Iris pigment epithelial cell (primary cell): ENCODE results near the gene BEST4.
"Not testable (repeated sequence)": the region's sequence is repeated elsewhere in the genome, so short reads cannot be mapped to it uniquely, and the experiment has no call there.

Source experiments
- DNase-seq: peaks from one replicate; pipeline ENCODE4 v3.0.0-alpha.2; 2011; ENCODE audit warnings: low read depth

The BEST4 gene

DNA sequence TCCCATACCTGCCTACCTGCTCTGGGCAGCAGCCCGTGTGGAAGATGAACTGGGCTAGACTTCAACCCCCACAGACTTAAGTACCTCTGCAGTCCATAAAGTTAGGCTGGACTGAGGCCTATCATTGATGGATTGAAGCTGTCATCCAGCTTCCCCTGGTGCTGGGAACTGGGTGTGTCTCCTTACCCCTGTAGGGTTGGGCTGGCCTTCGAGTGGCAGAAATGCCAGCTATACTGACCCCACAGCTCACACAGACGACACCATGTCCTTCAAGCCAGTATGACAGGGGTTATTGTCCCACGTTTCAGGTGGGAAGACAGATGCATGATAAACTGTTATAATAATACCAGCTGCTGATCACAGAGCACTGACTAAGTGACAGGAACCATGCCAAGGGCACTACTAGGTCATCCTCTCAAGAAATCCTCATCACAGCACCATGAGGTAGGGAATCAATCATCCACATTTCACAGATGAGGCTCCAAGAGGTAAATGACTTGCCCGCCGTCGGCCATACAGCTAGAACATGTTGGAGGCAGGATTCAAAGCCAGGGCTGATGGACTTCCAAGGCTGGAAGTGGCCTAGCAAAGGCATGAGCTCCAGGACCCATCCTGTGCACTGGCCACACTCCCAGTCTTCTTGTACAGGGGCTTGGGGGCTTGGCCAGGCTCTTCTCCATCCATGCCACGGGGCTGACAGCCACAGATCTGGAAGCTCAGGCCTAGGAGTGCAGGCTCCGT lies at the start of gene BEST4:
Gene BEST4, minus strand, starts transcription at position 51 of the 741 bp plus-strand sequence. CDS start 465 bp downstream, outside the sequence.
- no peak for DNase-seq

DNA sequence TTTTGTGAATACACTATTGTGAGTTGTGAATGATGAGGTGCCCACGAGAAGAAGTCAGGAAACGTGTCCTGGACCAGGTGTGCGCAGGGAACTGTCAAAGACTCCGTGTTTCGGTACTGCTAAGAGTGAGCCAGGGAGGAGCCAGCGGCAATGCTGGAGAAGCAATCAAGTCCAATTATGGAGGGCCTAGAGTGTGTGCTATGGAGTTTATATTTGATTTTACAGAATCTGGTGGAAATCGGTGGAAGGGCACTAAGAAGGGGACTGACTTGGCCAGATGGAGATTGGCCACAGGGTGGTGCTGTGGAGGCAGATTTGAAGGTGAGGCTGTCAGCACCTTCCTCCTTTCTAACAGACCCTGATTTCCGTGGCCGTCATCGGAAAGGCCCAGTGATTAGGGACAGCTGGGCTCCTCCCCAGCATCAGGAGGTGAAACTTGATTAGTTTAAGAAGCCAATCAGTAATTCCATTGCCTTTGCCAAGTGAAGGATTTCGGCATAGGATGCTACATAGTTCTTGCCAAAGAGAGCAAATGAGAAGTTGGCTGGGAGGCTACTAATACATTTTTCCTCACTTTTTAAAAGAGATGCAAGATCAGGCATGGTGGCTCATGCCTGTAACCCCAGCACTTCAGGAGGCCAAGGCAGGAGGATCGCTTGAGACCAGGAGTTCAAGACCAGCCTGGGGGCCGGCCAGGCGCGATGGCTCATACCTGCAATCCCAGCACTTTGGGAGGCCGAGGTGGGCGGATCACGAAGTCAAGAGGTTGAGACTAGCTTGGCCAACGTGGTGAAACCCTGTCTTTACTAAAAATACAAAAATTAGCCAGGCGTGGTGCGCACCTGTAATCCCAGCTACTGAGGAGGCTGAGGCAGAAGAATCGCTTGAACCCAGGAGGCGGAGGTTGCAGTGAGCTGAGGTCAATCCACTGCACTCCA lies 48.0 kb upstream of the BEST4 start:
- peak; percentile 81 for DNase-seq

- DNase-seq: no peak
Observed at GRCh38 chr1:44834328-44834727, 46.4 kb upstream of the BEST4 start.

DNA sequence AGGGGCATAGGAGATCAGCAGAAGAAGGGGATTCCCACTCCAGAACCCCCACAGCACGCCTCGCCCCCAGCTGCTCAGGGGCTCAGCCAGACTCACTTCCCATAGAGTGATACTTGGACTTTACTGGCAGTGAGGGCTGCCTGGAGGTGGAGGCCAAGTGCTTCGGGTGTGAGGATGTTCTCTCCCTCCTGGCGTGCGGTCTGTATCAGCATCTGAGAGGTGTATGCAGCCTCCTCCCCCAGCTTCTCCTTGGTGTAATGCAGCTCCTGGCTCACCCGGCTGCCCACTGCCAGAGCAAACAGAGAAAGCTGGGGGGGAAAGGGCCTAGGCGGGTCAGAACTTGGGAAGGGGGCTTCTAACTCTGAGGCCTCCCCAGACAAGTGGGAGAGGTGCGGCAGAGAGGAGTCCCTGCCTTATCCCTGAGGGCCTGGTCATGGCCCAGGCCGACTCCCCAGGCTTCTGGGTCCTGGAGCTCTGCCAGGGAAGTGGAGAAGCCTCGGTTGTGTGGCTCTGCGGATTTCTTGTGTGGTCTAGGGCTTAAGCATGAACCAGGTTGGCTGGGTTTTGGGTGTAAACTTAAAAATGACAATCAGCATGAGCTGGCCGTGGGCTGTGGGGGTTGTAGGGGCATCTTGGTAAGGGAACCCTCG lies 44.2 kb upstream of the BEST4 start:
- DNase-seq: peak; percentile 29

GRCh38 chr1:44831516-44831915 lies 43.5 kb upstream of the BEST4 start:
- no peak for DNase-seq

DNA sequence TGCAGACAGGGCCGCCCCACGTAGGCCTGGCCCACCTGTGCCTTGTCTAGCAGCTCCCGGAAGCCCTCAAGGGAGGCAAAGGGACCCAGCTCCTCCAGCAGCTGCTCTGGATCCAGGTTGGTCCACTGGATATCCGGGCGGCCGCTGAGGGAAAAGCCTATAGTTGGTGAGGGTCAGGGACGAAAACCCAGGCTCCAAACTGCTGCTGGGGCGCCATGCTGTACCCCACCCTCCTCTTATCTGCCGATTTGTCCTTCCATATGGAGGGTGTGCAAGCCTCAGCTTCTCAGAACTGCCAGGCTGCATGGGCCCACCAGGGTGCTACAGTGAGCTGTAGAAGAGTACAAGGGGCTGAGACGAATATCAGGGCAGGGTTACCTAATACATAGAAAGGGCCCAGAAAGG lies 42.9 kb upstream of the BEST4 start:
- no peak for DNase-seq

- DNase-seq: no peak
Observed at GRCh38 chr1:44829506-44830384, 41.8 kb upstream of the BEST4 start.

GRCh38 chr1:44828841-44829440 lies 41.0 kb upstream of the BEST4 start:
- DNase-seq: no peak

- DNase-seq: no peak
Observed at GRCh38 chr1:44828003-44828651, 40.2 kb upstream of the BEST4 start.

GRCh38 chr1:44827197-44828002 lies 39.4 kb upstream of the BEST4 start:
- no peak for DNase-seq

DNA sequence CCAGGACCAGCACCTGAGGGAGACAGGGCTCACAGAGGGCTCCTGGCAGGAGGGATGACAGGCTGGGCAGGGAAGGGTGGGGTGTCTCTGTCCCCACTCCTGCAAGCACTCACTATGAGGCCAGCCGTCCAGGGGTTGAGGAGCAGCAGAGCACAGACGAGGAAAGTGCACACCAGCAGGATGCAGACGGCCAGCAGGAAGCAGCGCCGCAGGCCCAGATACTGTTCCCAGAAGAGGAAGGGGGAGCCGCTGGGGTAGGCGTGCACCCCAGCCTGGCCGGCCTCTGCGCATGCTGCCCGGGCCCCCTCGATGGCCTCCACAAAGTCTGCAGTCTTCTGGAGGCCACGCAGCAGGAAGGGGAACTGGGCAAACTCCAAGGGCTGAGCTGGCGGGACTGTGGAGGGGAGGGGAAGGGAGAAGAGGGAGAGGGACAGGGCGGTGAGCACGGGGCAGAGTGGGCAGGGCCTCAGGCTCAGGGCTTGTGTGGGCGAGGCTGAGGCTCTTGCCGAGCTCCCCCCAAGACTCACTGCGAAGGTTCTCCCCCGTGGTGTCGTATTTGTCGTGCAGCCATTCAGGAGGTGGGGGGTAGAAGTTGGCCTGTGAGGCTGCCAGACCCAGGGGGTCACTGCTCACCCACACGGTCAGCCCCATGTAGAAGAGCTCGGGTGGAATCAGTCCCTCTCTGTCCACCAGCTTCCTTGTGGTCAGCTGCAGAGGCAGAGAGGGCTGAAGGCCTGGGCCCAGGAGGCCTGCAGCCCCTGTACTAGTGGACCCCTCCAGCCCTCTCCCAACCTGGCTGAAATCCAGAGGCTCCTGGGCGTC lies 38.6 kb upstream of the BEST4 start:
- no peak for DNase-seq

DNA sequence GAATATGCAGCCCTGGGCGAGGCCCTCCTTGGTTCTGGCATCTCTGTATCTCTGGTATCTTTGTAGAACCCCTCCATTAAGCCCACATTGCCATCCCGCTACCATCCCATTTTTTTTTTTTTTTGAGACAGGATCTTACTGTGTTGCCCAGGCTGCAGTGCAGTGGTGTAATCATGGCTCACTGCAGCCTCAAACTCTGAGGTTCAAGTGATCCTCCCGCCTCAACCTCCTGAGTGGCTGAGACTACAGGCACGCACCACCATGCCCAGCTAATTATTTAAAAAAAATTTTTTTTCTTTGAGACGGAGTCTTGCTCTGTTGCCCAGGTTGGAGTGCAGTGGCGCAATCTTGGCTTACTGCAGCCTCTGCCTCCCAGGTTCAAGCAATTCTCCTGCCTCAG lies 36.4 kb upstream of the BEST4 start:
- DNase-seq: not testable (repeated sequence)

- DNase-seq: no peak
Observed at GRCh38 chr1:44822981-44823451, 35.0 kb upstream of the BEST4 start.

DNA sequence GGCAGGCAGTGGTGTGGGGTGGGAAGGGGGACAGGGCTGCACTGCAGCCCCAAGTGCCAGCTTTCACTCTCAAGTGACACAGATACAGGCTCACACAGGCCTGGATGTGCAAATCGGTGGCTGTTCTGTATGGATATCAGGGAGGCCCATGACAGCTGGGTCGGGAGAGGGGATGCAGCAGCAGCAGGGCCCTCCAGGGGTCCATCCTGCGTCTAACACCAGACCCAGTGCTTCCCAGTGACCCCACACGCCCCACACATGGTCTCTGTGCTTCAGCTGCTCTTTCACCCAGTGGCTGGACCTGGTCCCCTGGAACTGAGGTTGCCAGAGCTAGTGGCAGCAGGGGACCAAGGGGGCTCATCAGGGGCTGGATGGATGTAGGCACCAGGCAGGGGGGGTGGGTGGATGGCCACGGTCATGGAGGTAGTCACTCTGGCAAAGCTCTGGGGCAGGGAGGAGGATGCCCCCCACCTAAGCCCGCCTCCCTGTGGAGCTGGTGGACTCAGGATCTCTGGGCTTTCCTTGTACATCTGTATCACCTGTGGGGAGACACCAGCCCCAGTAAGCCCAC lies 34.2 kb upstream of the BEST4 start:
- no peak for DNase-seq

- no peak for DNase-seq
Observed at GRCh38 chr1:44821240-44821715, 33.3 kb upstream of the BEST4 start.

DNA sequence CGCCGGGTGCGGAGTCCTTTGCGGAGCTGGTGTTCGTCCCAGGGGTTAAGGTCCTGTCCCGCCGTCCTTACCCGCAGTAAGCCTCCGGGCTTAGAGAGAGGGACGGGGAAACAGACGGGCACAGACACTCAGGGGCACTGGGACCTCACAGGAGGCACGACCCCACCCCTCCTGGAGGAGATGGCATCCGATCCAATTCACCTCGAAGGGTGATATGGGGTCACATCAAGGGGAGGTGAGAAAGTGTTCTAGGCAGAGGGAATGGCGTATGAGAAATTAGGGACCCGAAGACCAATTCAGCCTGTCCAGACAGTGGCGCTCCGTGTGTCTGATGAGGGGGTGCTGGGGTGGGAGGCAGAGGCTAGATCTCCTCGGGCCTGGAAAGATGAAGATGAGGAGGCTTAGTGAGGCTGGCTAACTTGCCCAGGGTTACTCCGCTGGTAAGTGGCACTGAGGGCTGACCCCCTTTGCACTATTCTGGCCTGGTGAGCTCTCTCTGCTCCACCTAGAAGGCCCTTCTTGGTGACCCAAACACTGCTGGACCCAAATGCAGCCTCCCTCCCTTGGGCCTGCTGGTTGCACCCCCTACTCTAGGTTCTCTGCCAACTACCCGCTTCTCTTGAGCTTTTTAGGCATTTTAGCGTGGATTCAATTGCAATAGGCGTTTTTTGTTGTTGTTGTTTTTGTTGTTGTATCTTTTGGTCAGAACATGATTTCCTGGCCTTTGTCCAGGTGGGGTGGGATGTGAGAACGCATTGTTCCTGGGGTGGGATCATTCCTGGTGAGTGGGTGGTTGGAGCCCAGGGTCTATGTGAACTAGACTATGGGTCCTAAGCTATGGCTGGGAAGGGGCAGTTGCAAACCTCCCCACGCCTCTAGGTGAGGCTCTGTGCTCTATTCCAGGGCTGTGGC lies 32.6 kb upstream of the BEST4 start:
- DNase-seq: no peak
